ENCODE measurements around the gene NR3C1. TPM values are rescaled to one million over a fixed set of nuclear protein-coding genes. Genes with fewer than 3 reads are reported as not detected.

NR3C1 gene
- total RNA-seq, 1 experiment from 2014 or later, result 31.4 TPM

DNA sequence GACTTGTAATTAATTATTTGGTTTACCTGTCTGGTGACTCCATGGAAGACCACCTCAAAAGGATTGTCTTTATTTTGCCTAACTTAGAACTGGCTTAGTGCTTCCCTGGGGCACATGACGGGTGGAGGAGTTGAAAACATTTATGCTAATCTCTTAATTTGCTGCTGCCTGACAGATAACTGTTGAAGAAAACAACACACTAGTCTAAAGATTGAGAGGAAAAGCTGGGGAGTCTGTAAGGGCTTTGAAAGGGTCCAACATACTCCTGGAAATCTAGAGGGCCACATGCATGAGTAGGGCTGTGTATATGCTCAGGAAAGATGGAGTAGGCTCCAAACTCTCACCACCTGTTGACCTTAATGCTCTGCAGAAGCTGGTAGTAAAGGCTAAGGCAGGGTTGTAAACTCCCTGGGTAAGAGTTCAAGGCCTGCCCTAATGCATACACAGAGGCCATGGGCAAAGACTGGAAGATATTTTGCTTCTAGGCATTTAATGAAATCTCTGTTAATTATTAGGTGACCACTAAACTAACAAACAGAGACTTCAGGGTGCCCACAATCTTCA, 40.7 kb downstream of the NR3C1 start:
- Histone ChIP-seq H4K91ac (ENCODE audit: insufficient read length, low read depth, low read length) (no peak overlapping the region), H3K18ac (ENCODE audit: insufficient read length, low read depth, low read length) (no peak overlapping the region), H3K4me2 (ENCODE audit: insufficient read depth, insufficient read length, low read length) (no peak overlapping the region), H2BK20ac (ENCODE audit: low read depth, low read length, poor library complexity, severe bottlenecking) (no peak overlapping the region), H3K27me3 (ENCODE audit: insufficient read depth, low read length) (no peaks in the 10 kb centered on the region), H2BK12ac (ENCODE audit: insufficient read length, low read depth, low read length) (peak overlapping the region; percentile 94), H2AFZ (ENCODE audit: low read length) (no peak overlapping the region), H4K8ac (replicated peaks; ENCODE audit: insufficient read length, low read depth, low read length) (no peak overlapping the region), H3K23ac (ENCODE audit: insufficient read length, low read depth, low read length) (no peak overlapping the region), H3K79me1 (ENCODE audit: insufficient read depth, low read depth, low read length, poor library complexity, severe bottlenecking) (no peaks in the 10 kb centered on the region), H3K9ac (ENCODE audit: extremely low read depth, insufficient read length, low read length) (no peak overlapping the region), H3K9me3 (ENCODE audit: control insufficient read depth, low read depth, low read length) (peaks cover 3% of the 10 kb centered on the region), H4K5ac (ENCODE audit: insufficient read length, low read depth, low read length) (no peak overlapping the region), H2AK5ac (ENCODE audit: insufficient read length, low read length) (no peak overlapping the region), H3T11ph (ENCODE audit: low read length) (no peak overlapping the region), H2BK120ac (ENCODE audit: low read depth, low read length, poor library complexity, severe bottlenecking) (no peak overlapping the region), H2BK15ac (ENCODE audit: low read depth, low read length) (no peak overlapping the region), H3K4me1 (ENCODE audit: insufficient read depth, low read length) (no peaks in the 10 kb centered on the region), H3K56ac (ENCODE audit: insufficient read length, low read depth, low read length) (no peak overlapping the region), H4K20me1 (ENCODE audit: control insufficient read depth, insufficient read depth, insufficient read length) (no peaks in the 10 kb centered on the region), H3K23me2 (ENCODE audit: insufficient read length, low read depth, low read length, poor library complexity, severe bottlenecking) (no peaks in the 10 kb centered on the region), H3K14ac (ENCODE audit: insufficient read depth, low read length) (no peak overlapping the region), H3K79me2 (ENCODE audit: insufficient read depth, low read length) (no peaks in the 10 kb centered on the region), H3K4ac (ENCODE audit: low read depth, low read length) (no peak overlapping the region), H2BK5ac (ENCODE audit: insufficient read length, low read length) (no peak overlapping the region), H3K27ac (ENCODE audit: insufficient read length, low read depth, low read length) (no peak overlapping the region)
- Mint-ChIP-seq H3K9me3 (peaks cover 15 to 19% of the 10 kb centered on the region in 2 experiments; a peak in 4 of 5 replicates), H3K4me3 (no peak overlapping the region), H3K27ac (no peak overlapping the region), H3K27me3 (ENCODE audit: low read depth) (no peaks in the 10 kb centered on the region), H3K36me3 (ENCODE audit: insufficient read depth in 1 of 3, low read depth in 3 of 3) (peaks cover 3 to 36% (median 21%) of the 10 kb centered on the region in 3 experiments; a peak in 6 of 7 replicates), H3K4me1 (peaks cover 28 to 37% of the 10 kb centered on the region in 2 experiments)
- TF ChIP-seq, protein P1, sequence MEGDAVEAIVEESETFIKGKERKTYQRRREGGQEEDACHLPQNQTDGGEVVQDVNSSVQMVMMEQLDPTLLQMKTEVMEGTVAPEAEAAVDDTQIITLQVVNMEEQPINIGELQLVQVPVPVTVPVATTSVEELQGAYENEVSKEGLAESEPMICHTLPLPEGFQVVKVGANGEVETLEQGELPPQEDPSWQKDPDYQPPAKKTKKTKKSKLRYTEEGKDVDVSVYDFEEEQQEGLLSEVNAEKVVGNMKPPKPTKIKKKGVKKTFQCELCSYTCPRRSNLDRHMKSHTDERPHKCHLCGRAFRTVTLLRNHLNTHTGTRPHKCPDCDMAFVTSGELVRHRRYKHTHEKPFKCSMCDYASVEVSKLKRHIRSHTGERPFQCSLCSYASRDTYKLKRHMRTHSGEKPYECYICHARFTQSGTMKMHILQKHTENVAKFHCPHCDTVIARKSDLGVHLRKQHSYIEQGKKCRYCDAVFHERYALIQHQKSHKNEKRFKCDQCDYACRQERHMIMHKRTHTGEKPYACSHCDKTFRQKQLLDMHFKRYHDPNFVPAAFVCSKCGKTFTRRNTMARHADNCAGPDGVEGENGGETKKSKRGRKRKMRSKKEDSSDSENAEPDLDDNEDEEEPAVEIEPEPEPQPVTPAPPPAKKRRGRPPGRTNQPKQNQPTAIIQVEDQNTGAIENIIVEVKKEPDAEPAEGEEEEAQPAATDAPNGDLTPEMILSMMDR (conservative IDR thresholded peaks at IDR 0.05), result no peak
- DNase-seq, result no peak
- WGBS (ENCODE audit: extremely low coverage, insufficient read length, low lambda C conversion rate), result no CpG with 5 or more reads among the region's 1 CpG

Measured in H9 (cell line).